Measurements from ENCODE around the gene ZNF331. TPM values are rescaled to one million over a fixed set of nuclear protein-coding genes. Genes with fewer than 3 reads are reported as not detected.

ZNF331 gene
- total RNA-seq, 1 experiment from 2014 or later = 28.0 TPM

DNA sequence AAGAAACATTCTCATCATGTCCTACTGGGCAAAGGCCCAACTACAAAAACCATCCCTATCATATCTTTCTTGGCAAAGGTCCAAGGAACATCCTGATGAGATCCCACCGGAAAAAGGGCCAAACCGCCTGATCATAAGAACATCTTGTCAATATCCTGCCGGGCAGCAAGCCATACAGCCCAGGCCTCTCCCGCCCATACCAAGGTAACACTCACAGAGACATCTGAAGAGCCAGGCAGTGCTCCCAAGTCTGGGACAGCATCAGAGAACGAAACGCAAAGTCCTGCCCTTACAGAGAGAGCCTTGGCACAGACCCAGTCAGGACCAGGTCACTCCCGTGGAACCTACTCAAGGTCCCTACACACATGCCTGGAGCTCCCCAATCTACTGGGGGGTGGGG, 18.5 kb upstream of the ZNF331 start:
- Histone ChIP-seq H3K4me3 (ENCODE audit: low read length) (no peak overlapping the region), H2AFZ (ENCODE audit: low read length) (no peak overlapping the region), H3K4me1 (ENCODE audit: insufficient read depth, low read length) (peaks cover 5% of the 10 kb centered on the region; the same call in 1 of the 2 replicates), H3F3A (ENCODE audit: low read length, unreplicated experiment) (no peaks in the 10 kb centered on the region), H3K79me2 (ENCODE audit: low read length) (peaks cover 21% of the 10 kb centered on the region), H3K9me3 (ENCODE audit: low read length) (no peaks in the 10 kb centered on the region), H3K36me3 (ENCODE audit: low read depth, low read length) (peaks cover 9% of the 10 kb centered on the region), H3K27me3 (ENCODE audit: low read length) (no peaks in the 10 kb centered on the region), H3K9me2 (replicated peaks; ENCODE audit: low read length) (no peaks in the 10 kb centered on the region), H3K27ac (ENCODE audit: low read length) (no peak overlapping the region), H4K20me1 (ENCODE audit: low read length) (no peaks in the 10 kb centered on the region), H3K9ac (ENCODE audit: low read length) (no peak overlapping the region), H3K4me2 (ENCODE audit: low read length) (no peak overlapping the region)
- CTCF ChIA-PET = no interaction called here
- no TSS peak for BruUV-seq (replicated peaks)
- POLR2A ChIA-PET (ENCODE audit: unreplicated experiment) = no interaction called here
- DNase-seq (no peak), ATAC-seq (no peak)
- intact Hi-C loops (cut with micrococcal nuclease) = no loop called here
- TF ChIP-seq EZH2phosphoT487 (IDR thresholded peaks at IDR 0.05; ENCODE audit: borderline replicate concordance, low read length) = no peak
- TF ChIP-seq, protein P1, sequence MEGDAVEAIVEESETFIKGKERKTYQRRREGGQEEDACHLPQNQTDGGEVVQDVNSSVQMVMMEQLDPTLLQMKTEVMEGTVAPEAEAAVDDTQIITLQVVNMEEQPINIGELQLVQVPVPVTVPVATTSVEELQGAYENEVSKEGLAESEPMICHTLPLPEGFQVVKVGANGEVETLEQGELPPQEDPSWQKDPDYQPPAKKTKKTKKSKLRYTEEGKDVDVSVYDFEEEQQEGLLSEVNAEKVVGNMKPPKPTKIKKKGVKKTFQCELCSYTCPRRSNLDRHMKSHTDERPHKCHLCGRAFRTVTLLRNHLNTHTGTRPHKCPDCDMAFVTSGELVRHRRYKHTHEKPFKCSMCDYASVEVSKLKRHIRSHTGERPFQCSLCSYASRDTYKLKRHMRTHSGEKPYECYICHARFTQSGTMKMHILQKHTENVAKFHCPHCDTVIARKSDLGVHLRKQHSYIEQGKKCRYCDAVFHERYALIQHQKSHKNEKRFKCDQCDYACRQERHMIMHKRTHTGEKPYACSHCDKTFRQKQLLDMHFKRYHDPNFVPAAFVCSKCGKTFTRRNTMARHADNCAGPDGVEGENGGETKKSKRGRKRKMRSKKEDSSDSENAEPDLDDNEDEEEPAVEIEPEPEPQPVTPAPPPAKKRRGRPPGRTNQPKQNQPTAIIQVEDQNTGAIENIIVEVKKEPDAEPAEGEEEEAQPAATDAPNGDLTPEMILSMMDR (conservative IDR thresholded peaks at IDR 0.05; ENCODE audit: low read depth, low read length) = no peak
- no peak for TF ChIP-seq EZH2 (IDR thresholded peaks at IDR 0.05; ENCODE audit: low read length, unreplicated experiment)

DNA sequence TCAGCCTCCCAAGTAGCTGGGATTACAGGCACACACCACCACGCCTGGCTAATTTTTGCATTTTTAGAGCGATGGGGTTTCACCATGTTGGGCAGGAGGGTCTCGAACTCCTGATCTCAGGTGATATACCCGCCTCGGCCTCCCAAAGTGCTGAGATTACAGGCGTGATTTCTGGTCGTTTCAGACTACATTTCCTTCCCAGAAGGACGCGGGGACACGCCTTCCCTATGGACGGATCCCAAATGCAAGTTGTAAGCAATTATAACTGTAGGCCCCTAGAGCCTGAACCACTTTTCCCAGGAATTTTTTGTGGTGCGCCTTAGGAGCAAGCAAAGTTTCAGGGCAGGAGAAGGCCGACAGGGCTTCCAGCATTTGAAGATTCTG, 17.8 kb upstream of the ZNF331 start:
- no peak for ATAC-seq
- Histone ChIP-seq H3K4me2 (ENCODE audit: low read length) (peak overlapping the region; percentile 93), H3K4me1 (ENCODE audit: insufficient read depth, low read length) (peaks cover 5% of the 10 kb centered on the region; the same call in 1 of the 2 replicates), H3K36me3 (ENCODE audit: low read depth, low read length) (peaks cover 9% of the 10 kb centered on the region), H3K9ac (ENCODE audit: low read length) (no peak overlapping the region), H3K27me3 (ENCODE audit: low read length) (no peaks in the 10 kb centered on the region), H4K20me1 (ENCODE audit: low read length) (no peaks in the 10 kb centered on the region), H3K27ac (ENCODE audit: low read length) (no peak overlapping the region), H3K4me3 (ENCODE audit: low read length) (peak overlapping the region; percentile 91), H3K9me2 (replicated peaks; ENCODE audit: low read length) (no peaks in the 10 kb centered on the region), H2AFZ (ENCODE audit: low read length) (peak overlapping the region; percentile 98), H3F3A (ENCODE audit: low read length, unreplicated experiment) (no peaks in the 10 kb centered on the region), H3K79me2 (ENCODE audit: low read length) (peaks cover 21% of the 10 kb centered on the region), H3K9me3 (ENCODE audit: low read length) (no peaks in the 10 kb centered on the region)
- TF ChIP-seq, protein P1 (conservative IDR thresholded peaks at IDR 0.05; ENCODE audit: low read depth, low read length) = no peak
- TF ChIP-seq EZH2phosphoT487 (IDR thresholded peaks at IDR 0.05; ENCODE audit: borderline replicate concordance, low read length) (no peak), EZH2 (IDR thresholded peaks at IDR 0.05; ENCODE audit: low read length, unreplicated experiment) (no peak)
- CTCF ChIA-PET = no interaction called here
- no peak for DNase-seq
- intact Hi-C loops (cut with micrococcal nuclease) = loop anchor here (1.0 to 2.0 kb wide), 2 partner anchors 25 to 132 kb away; no protein-coding TSS in a partner anchor
- TSS peak; percentile 89 for BruUV-seq (replicated peaks)
- POLR2A ChIA-PET (ENCODE audit: unreplicated experiment) = interaction anchor here (0.6 kb wide), 1 partner anchor 348 kb away, joined by 5 read pairs; the partner anchor contains the start of gene MYADM
